Neutrophil (primary cell): ENCODE data around the gene ITGA1.

Experiments
- H3K27ac ChIP-seq: fragments of 200-600 bp; sonication (generic); 2 replicates; pipeline ENCODE4 v1.5.1; 2016; ENCODE audit warnings: mild to moderate bottlenecking, moderate library complexity
- H3K27me3 ChIP-seq: fragments of 200-600 bp; sonication (generic); 2 replicates; pipeline ENCODE4 v1.6.0; 2016; ENCODE audit warnings: mild to moderate bottlenecking
- H3K36me3 ChIP-seq: fragments of 200-600 bp; sonication (generic); 2 replicates; pipeline ENCODE4 v1.5.1; 2017
- H3K4me1 ChIP-seq, 2 experiments: fragments of 200-600 bp in 1 of 2; sonication (generic) in 1 of 2; 1 replicate in 1 of 2; 2 replicates in 1 of 2; pipeline versions ENCODE4 v1.5.1 to v1.6.1; 2013 to 2016; ENCODE audit warnings: low read depth in 1 of 2, low read length in 1 of 2, mild to moderate bottlenecking in 1 of 2, moderate library complexity in 1 of 2; ENCODE audit not compliant: control insufficient read depth in 1 of 2, insufficient read depth in 1 of 2
- H3K4me3 ChIP-seq, 2 experiments: fragments of 200-600 bp in 1 of 2; sonication (generic) in 1 of 2; 1 replicate in 1 of 2; 2 replicates in 1 of 2; pipeline ENCODE4 v1.5.1; 2013 to 2016; ENCODE audit warnings: low read depth in 1 of 2, low read length in 1 of 2, mild to moderate bottlenecking in 1 of 2, moderate library complexity in 1 of 2
- H3K9me3 ChIP-seq: fragments of 200-600 bp; sonication (generic); 2 replicates; pipeline ENCODE4 v1.5.1; 2016
- CTCF ChIP-seq: fragments of 200-600 bp; sonication (generic); IDR thresholded peaks from 2 replicates; pipeline ENCODE4 v1.5.1; 2016; ENCODE audit warnings: antibody characterized with exemption

Gene ITGA1

DNA sequence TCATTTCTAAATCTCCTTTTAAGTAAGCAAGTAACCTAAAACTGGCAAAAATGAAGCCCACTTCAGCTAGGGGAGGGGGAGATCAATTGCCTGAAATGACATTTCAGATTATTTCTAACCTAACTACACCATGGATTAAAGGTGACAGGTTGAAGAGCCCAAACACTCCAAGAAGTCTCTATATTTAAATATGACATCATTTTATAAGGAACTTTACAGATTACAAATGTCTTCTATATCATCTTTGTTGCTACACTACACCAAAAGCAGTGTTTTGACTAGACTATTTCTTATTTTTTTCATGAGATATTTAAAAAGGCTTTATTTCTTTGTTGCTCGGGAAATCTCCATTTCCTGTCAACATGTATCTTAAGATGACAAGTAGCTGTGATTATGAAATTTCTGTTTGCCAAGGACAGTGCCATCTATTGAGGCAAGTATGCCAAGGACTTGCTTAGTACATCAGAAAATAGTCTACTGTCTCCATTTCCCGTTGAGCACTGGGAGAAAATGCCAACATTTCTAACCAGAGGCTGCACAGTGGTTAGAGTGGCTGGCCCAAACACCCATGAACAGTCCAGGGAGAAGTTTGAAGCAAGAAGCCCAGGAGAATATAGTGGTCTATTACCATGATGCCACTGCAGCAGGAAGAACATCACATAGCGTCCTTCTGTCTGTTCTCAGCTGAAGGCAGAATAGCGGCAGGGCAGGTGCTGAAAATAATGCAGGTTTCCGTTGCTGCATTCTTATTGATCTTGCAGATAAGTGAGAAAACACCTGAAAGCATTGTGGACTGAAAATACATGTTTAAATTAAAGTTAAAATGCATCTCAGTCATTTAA is 108.1 kb downstream of the ITGA1 start:
- Histone ChIP-seq H3K27ac (no peak overlapping the region), H3K4me1 (no peaks in the 10 kb centered on the region), H3K9me3 (no peaks in the 10 kb centered on the region), H3K36me3 (no peaks in the 10 kb centered on the region), H3K4me3 (no peak overlapping the region), H3K27me3 (no peaks in the 10 kb centered on the region)
- TF ChIP-seq CTCF: no peak

- H3K27me3 ChIP-seq: no peaks in the 10 kb centered on the region
- no peaks in the 10 kb centered on the region for H3K4me1 ChIP-seq
- TF ChIP-seq CTCF: no peak
- no peak overlapping the region for H3K27ac ChIP-seq
- no peak overlapping the region for H3K4me3 ChIP-seq
- H3K36me3 ChIP-seq: no peaks in the 10 kb centered on the region
- H3K9me3 ChIP-seq: no peaks in the 10 kb centered on the region
Measured at GRCh38 chr5:52896534-52897237, 109.0 kb downstream of the ITGA1 start.

- H3K4me3 ChIP-seq: no peak overlapping the region
- H3K27me3 ChIP-seq: no peaks in the 10 kb centered on the region
- no peak overlapping the region for H3K27ac ChIP-seq
- no peaks in the 10 kb centered on the region for H3K36me3 ChIP-seq
- no peak for TF ChIP-seq CTCF
- no peaks in the 10 kb centered on the region for H3K9me3 ChIP-seq
- H3K4me1 ChIP-seq: no peaks in the 10 kb centered on the region
Measured at GRCh38 chr5:52897238-52897614, 109.5 kb downstream of the ITGA1 start.

DNA sequence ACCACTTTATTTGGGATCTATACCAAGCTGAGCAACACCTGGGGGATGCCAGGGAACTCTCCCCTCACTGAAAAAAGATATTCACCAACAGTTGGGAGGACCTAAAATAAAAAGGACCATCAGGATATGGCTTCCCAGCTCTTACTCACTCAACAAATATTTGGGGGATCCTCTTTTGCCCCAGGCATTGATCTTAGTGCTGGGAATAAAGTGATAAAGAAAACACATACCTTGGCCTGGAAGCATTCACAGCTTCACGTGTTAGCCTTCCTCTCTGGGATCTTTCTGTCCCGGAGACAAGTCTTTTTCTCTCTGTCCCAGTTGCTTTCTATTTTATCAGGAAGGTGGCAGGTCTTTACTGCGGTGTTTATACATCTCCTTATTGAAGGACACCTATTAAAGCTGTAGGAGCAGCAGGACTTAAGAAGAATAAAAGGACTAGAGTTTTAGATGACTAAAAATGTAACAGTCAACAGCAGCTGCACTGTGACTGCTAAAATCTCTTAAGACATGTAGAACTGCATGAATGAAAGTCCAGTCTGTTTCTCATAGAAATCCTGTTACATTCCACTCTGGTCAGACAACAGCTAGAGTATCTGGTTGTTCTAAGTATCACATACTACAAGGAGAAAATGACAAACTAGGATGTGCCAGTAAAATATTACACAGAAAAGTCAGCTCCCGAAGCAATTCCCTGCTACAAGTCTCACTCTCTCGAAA is 111.4 kb downstream of the ITGA1 start:
- no peak for TF ChIP-seq CTCF
- Histone ChIP-seq H3K36me3 (no peaks in the 10 kb centered on the region), H3K4me3 (no peak overlapping the region), H3K9me3 (no peaks in the 10 kb centered on the region), H3K27me3 (no peaks in the 10 kb centered on the region), H3K4me1 (no peaks in the 10 kb centered on the region), H3K27ac (no peak overlapping the region)

DNA sequence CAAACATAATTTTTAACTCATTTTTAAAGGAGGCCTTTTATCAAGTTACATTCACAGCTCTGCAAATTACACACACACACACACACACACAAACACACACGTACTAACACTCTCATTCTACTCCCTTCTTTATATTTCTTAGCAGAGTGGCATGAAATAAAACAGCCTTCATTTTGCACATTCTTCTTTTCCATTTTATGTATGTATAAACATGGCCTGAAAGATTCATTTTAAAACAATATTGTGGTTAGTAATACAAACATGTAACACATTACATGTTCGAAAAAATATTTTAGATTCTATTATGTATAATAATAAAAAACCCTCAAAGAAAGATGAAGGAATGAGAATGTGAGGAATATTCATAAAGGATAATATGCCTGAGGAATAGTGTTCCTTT is 115.4 kb downstream of the ITGA1 start:
- Histone ChIP-seq H3K36me3 (no peaks in the 10 kb centered on the region), H3K9me3 (no peaks in the 10 kb centered on the region), H3K4me1 (no peaks in the 10 kb centered on the region), H3K27me3 (no peaks in the 10 kb centered on the region), H3K4me3 (no peak overlapping the region), H3K27ac (no peak overlapping the region)
- no peak for TF ChIP-seq CTCF
